HG03571 (cell line): Measurements from ENCODE around the gene IKZF2.
"Not testable (repeated sequence)": the region's sequence is repeated elsewhere in the genome, so short reads cannot be mapped to it uniquely, and the experiment has no call there.

Source experiments
- ATAC-seq: cut with Tn5 transposase; IDR thresholded peaks from one replicate; pipeline ENCODE4 v1.9.1; 2021; ENCODE audit not compliant: unreplicated experiment

Gene IKZF2

GRCh38 chr2:213064099-213064498, 87.3 kb downstream of the IKZF2 start:
- no peak for ATAC-seq

GRCh38 chr2:213057977-213058376, 93.4 kb downstream of the IKZF2 start:
- ATAC-seq = no peak

- no peak for ATAC-seq
These were observed 105.0 kb downstream of the IKZF2 start for GRCh38 chr2:213046431-213046830.

- no peak for ATAC-seq
These were observed 107.8 kb downstream of the IKZF2 start for GRCh38 chr2:213043566-213043965.

- ATAC-seq = no peak
These were observed 109.2 kb downstream of the IKZF2 start for GRCh38 chr2:213042262-213042661.

GRCh38 chr2:213036836-213037235, 114.6 kb downstream of the IKZF2 start:
- no peak for ATAC-seq

GRCh38 chr2:213034585-213034984, 116.8 kb downstream of the IKZF2 start:
- no peak for ATAC-seq

- ATAC-seq = no peak
These were observed 118.8 kb downstream of the IKZF2 start for GRCh38 chr2:213032607-213033006.

- peak; percentile 73 for ATAC-seq
These were observed 128.4 kb downstream of the IKZF2 start for GRCh38 chr2:213022987-213023386.

- peak; percentile 83 for ATAC-seq
These were observed 129.2 kb downstream of the IKZF2 start for GRCh38 chr2:213021971-213022899.

GRCh38 chr2:213020913-213021312, 130.5 kb downstream of the IKZF2 start:
- ATAC-seq = not testable (repeated sequence)

- ATAC-seq = no peak
These were observed 131.1 kb downstream of the IKZF2 start for GRCh38 chr2:213020268-213020667.

- ATAC-seq = no peak
These were observed 132.0 kb downstream of the IKZF2 start for GRCh38 chr2:213019368-213019767.

GRCh38 chr2:213018340-213018901, 133.0 kb downstream of the IKZF2 start:
- ATAC-seq = no peak

GRCh38 chr2:213017404-213017803, 134.0 kb downstream of the IKZF2 start:
- no peak for ATAC-seq

- no peak for ATAC-seq
These were observed 134.4 kb downstream of the IKZF2 start for GRCh38 chr2:213016984-213017351.

GRCh38 chr2:213016166-213016983, 135.0 kb downstream of the IKZF2 start:
- peak; percentile 24 for ATAC-seq

GRCh38 chr2:213015387-213016165, 135.8 kb downstream of the IKZF2 start:
- peak; percentile 82 for ATAC-seq

- no peak for ATAC-seq
These were observed 137.4 kb downstream of the IKZF2 start for GRCh38 chr2:213013979-213014378.

- no peak for ATAC-seq
These were observed 139.9 kb downstream of the IKZF2 start for GRCh38 chr2:213011505-213011904.
